ENCODE results near the gene AQP3.
"Not testable (repeated sequence)": the region's sequence is repeated elsewhere in the genome, so short reads cannot be mapped to it uniquely, and the experiment has no call there.

The AQP3 gene

GRCh38 chr9:33440609-33441008 lies 6.8 kb downstream of the AQP3 start:
- no peak for DNase-seq (ENCODE audit: low spot score)

GRCh38 chr9:33440204-33440603 lies 7.2 kb downstream of the AQP3 start:
- DNase-seq (ENCODE audit: low spot score): no peak

- DNase-seq (ENCODE audit: low spot score): no peak
Measured at GRCh38 chr9:33439731-33440130, 7.7 kb downstream of the AQP3 start.

- no peak for DNase-seq (ENCODE audit: low spot score)
Measured at GRCh38 chr9:33438926-33439680, 8.3 kb downstream of the AQP3 start.

- no peak for DNase-seq (ENCODE audit: low spot score)
Measured at GRCh38 chr9:33437898-33438297, 9.5 kb downstream of the AQP3 start.

GRCh38 chr9:33437205-33437604 lies 10.2 kb downstream of the AQP3 start:
- DNase-seq (ENCODE audit: low spot score): no peak

- peak; percentile 74 for DNase-seq (ENCODE audit: low spot score)
Measured at GRCh38 chr9:33436445-33436844, 10.9 kb downstream of the AQP3 start.

GRCh38 chr9:33435821-33436277 lies 11.5 kb downstream of the AQP3 start:
- peak; percentile 66 for DNase-seq (ENCODE audit: low spot score)

GRCh38 chr9:33434317-33435105 lies 12.9 kb downstream of the AQP3 start:
- DNase-seq (ENCODE audit: low spot score): no peak

- no peak for DNase-seq (ENCODE audit: low spot score)
Measured at GRCh38 chr9:33433871-33434270, 13.5 kb downstream of the AQP3 start.

- DNase-seq (ENCODE audit: low spot score): no peak
Measured at GRCh38 chr9:33431420-33431819, 16.0 kb downstream of the AQP3 start.

- DNase-seq (ENCODE audit: low spot score): no peak
Measured at GRCh38 chr9:33430942-33431341, 16.5 kb downstream of the AQP3 start.

GRCh38 chr9:33429256-33429985 lies 18.0 kb downstream of the AQP3 start:
- no peak for DNase-seq (ENCODE audit: low spot score)

GRCh38 chr9:33426843-33427293 lies 20.5 kb downstream of the AQP3 start:
- no peak for DNase-seq (ENCODE audit: low spot score)

- DNase-seq (ENCODE audit: low spot score): no peak
Measured at GRCh38 chr9:33425128-33425533, 22.3 kb downstream of the AQP3 start.

GRCh38 chr9:33424492-33424891 lies 22.9 kb downstream of the AQP3 start:
- not testable (repeated sequence) for DNase-seq (ENCODE audit: low spot score)

- not testable (repeated sequence) for DNase-seq (ENCODE audit: low spot score)
Measured at GRCh38 chr9:33424043-33424442, 23.4 kb downstream of the AQP3 start.

- DNase-seq (ENCODE audit: low spot score): no peak
Measured at GRCh38 chr9:33419708-33420303, 27.6 kb downstream of the AQP3 start.

- DNase-seq (ENCODE audit: low spot score): no peak
Measured at GRCh38 chr9:33418090-33418489, 29.3 kb downstream of the AQP3 start.

GRCh38 chr9:33416996-33417395 lies 30.4 kb downstream of the AQP3 start:
- no peak for DNase-seq (ENCODE audit: low spot score)

- DNase-seq (ENCODE audit: low spot score): peak; percentile 63
Measured at GRCh38 chr9:33415501-33416038, 31.8 kb downstream of the AQP3 start.
